T-cell (primary cell): Measurements from ENCODE around the gene OR8D4. TPM values are rescaled to one million over a fixed set of nuclear protein-coding genes. Genes with fewer than 3 reads are reported as not detected.

ENCODE experiments used
- ATAC-seq, 4 experiments: fragments of 200-7000 bp in 3 of 4; fragments of 150-1000 bp in 1 of 4; cut with Tn5 transposase; replicated peaks in 1 of 4; 1 replicate in 3 of 4; 2 replicates in 1 of 4; pipeline ENCODE4 v1.10.0; 2021; ENCODE audit warnings: moderate library complexity in 3 of 4, mild to moderate bottlenecking in 2 of 4, moderate number of reproducible peaks in 1 of 4
- CTCF ChIA-PET, 2 donors: fragments of 300-600 bp; sonication (Branson Sonifier 250); formaldehyde crosslinking; loops; one replicate each; lab custom pipeline; 2022; ENCODE audit warnings: antibody characterized with exemption in 2 of 2; lab: Charles Lee
- POLR2A ChIA-PET, 2 donors: fragments of 300-600 bp; sonication (Branson Sonifier 250); formaldehyde crosslinking; loops; one replicate each; lab custom pipeline; 2022; ENCODE audit warnings: antibody characterized with exemption in 2 of 2; lab: Charles Lee
- DNase-seq, 35 experiments: peaks; one replicate each; pipeline versions ENCODE4 v3.0.0 to v3.0.0-alpha.2; 2013 to 2023
- H3K27ac ChIP-seq: one replicate; pipeline ENCODE4 v1.5.1; 2013; ENCODE audit warnings: low read length
- H3K27me3 ChIP-seq, 2 experiments: replicated peaks in 1 of 2; 1 replicate in 1 of 2; 2 replicates in 1 of 2; pipeline versions ENCODE4 v1.6.1 to v1.7.0; 2013; ENCODE audit warnings: low read length in 1 of 2, mixed read lengths in 1 of 2; ENCODE audit not compliant: control insufficient read depth in 2 of 2, insufficient read depth in 2 of 2; ENCODE audit errors: extremely low read depth in 1 of 2
- H3K36me3 ChIP-seq, 2 donors: 1 replicate in 1 of 2; 2 replicates in 1 of 2; pipeline versions ENCODE4 v1.6.1 to v1.7.0; 2013; ENCODE audit warnings: low read length in 1 of 2; ENCODE audit not compliant: control insufficient read depth in 2 of 2, insufficient read depth in 1 of 2; ENCODE audit errors: extremely low read depth in 1 of 2
- H3K4me1 ChIP-seq, 2 experiments: 1 replicate in 1 of 2; 2 replicates in 1 of 2; pipeline versions ENCODE4 v1.6.1 to v1.7.0; 2013; ENCODE audit warnings: low read length in 2 of 2, mixed read lengths in 1 of 2; ENCODE audit not compliant: insufficient read depth in 2 of 2, control insufficient read depth in 1 of 2; ENCODE audit errors: extremely low read depth in 1 of 2
- H3K4me3 ChIP-seq, 2 donors: 1 replicate in 1 of 2; 2 replicates in 1 of 2; pipeline versions ENCODE4 v1.5.1 to v1.7.0; 2013; ENCODE audit warnings: mild to moderate bottlenecking in 2 of 2, low read length in 1 of 2, moderate library complexity in 1 of 2; ENCODE audit not compliant: control insufficient read depth in 1 of 2; ENCODE audit errors: extremely low read depth in 1 of 2
- H3K9me3 ChIP-seq: 2 replicates; pipeline ENCODE4 v1.7.0; 2013
- H3K27ac Mint-ChIP-seq, 2 donors: one replicate each; pipeline ENCODE4 v1.8.0; 2020 to 2021; ENCODE audit warnings: mild to moderate bottlenecking in 2 of 2, mixed read lengths in 2 of 2
- H3K27me3 Mint-ChIP-seq, 2 donors: one replicate each; pipeline ENCODE4 v1.8.0; 2021 to 2022; ENCODE audit warnings: mixed read lengths in 2 of 2
- H3K36me3 Mint-ChIP-seq: one replicate; pipeline ENCODE4 v1.8.0; 2021; ENCODE audit warnings: mixed read lengths
- H3K4me1 Mint-ChIP-seq, 3 donors: one replicate each; pipeline ENCODE4 v1.8.0; 2020 to 2022; ENCODE audit warnings: mixed read lengths in 3 of 3, mild to moderate bottlenecking in 1 of 3
- H3K4me3 Mint-ChIP-seq, 3 donors: one replicate each; pipeline ENCODE4 v1.8.0; 2020 to 2022; ENCODE audit warnings: mild to moderate bottlenecking in 3 of 3, mixed read lengths in 3 of 3, moderate library complexity in 3 of 3
- H3K9me3 Mint-ChIP-seq, 3 donors: one replicate each; pipeline ENCODE4 v1.8.0; 2020 to 2022; ENCODE audit warnings: mixed read lengths in 3 of 3
- WGBS: methylation state at CpG from one replicate; pipeline ENCODE4 v1.1.5; 2013; ENCODE audit warnings: missing lambda C conversion rate; ENCODE audit not compliant: insufficient coverage; 5-methylcytosine and 5-hydroxymethylcytosine counted together
- total RNA-seq, 35 experiments: library from RNA in 6 of 35; stranded (reverse) in 6 of 35; fragments of 120-200 nt in 1 of 35; gene quantifications; one replicate each; pipeline versions ENCODE4 v1.2.1 to v1.2.4 and lab custom pipeline; 2013 to 2026

OR8D4 gene
- total RNA-seq, 5 donors from 2014 or later (not counting 1 experiment from before 2014, with no cell fraction given) = not detected

DNA sequence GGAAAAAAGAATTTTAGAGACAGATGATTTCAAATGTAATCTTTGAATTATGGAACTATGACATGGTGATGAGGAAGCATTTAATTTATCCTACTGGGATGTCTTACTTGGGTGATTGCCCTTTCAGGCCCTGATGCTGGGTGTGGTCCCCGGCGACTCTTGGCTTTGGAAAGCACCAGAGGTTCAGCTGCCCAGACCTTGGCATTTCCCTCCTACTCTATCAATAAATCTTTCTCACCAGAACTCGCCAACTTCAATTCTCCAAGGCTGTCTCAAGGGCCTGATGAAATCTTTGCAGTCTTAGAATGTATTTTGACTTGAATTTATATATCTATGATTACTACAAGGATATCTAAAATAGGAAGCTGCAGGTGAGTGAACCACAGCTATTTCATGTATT lies 19.0 kb downstream of the OR8D4 start:
- Histone ChIP-seq H3K9me3 (no peaks in the 10 kb centered on the region), H3K4me1 (no peaks in the 10 kb centered on the region), H3K27ac (no peak overlapping the region), H3K27me3 (no peaks in the 10 kb centered on the region), H3K4me3 (no peak overlapping the region), H3K36me3 (no peaks in the 10 kb centered on the region)
- no peaks in the 10 kb centered on the region for H3K36me3 Mint-ChIP-seq
- DNase-seq (no peak), ATAC-seq (no peak)
- H3K4me1 Mint-ChIP-seq = no peaks in the 10 kb centered on the region
- H3K27me3 Mint-ChIP-seq = no peaks in the 10 kb centered on the region
- WGBS = no CpG with 5 or more reads among the region's 3 CpGs
- no peaks in the 10 kb centered on the region for H3K9me3 Mint-ChIP-seq
- H3K4me3 Mint-ChIP-seq = no peak overlapping the region
- ChIA-PET POLR2A (no interaction called here), CTCF (no interaction called here)
- H3K27ac Mint-ChIP-seq = no peak overlapping the region

DNA sequence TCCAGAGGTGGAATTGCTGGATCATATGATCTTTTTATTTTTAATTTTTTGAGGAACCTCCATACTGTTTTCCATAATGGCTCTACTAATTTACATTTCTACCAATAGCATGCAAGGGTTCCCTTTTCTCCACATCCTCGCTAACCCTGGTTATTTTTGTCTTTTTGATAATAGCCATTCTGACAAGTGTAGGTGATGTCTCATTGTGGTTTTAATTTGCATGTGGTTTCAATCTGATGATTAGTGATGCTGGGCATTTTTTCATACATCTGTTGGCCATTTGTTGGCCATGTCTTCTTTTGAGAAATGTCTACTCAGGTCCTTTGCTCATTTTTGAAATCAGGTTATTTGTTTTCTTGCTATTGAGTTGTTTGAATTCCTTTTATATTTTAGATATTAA lies 22.1 kb downstream of the OR8D4 start:
- no peaks in the 10 kb centered on the region for H3K36me3 ChIP-seq
- no peaks in the 10 kb centered on the region for H3K27me3 ChIP-seq
- CTCF ChIA-PET = no interaction called here
- no peaks in the 10 kb centered on the region for H3K9me3 ChIP-seq
- Mint-ChIP-seq H3K9me3 (no peaks in the 10 kb centered on the region), H3K36me3 (no peaks in the 10 kb centered on the region), H3K27me3 (peaks cover 0 to 4% of the 10 kb centered on the region in 2 donors), H3K4me3 (no peak overlapping the region), H3K4me1 (no peaks in the 10 kb centered on the region), H3K27ac (no peak overlapping the region)
- no CpG with 5 or more reads among the region's 1 CpG for WGBS
- no peak for DNase-seq
- no peak overlapping the region for H3K27ac ChIP-seq
- no peak overlapping the region for H3K4me3 ChIP-seq
- no peak for ATAC-seq
- POLR2A ChIA-PET = no interaction called here
- no peaks in the 10 kb centered on the region for H3K4me1 ChIP-seq

DNA sequence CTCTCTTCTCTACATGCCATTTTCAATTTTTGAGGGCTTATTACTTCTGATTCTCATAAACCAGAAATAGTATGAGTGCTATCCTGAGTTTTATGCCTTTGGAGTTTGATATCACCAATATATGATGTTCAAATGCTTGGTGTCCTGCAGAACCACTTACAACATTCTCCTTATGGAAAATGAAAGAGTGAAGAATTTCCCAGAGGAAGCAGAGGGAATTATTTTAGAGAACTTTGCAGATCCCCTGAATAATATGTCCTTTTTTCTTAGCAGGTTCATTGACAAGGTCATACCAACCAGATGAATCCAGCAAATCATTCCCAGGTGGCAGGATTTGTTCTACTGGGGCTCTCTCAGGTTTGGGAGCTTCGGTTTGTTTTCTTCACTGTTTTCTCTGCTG lies 37.4 kb downstream of the OR8D4 start, which contains the start of gene OR4D5:
OR4D5 (plus strand) TSS at position 301 of the 400 bp plus-strand sequence; CDS start at position 301, 0 bp downstream.
- Mint-ChIP-seq H3K27me3 (peaks cover 0 to 9% of the 10 kb centered on the region in 2 donors), H3K27ac (no peak within 1 kb of the TSS), H3K4me3 (no peak within 1 kb of the TSS), H3K9me3 (peaks cover 0 to 5% (median 4%) of the 10 kb centered on the region in 3 donors), H3K36me3 (no peaks in the 10 kb centered on the region), H3K4me1 (no peaks in the 10 kb centered on the region)
- ChIA-PET CTCF (no interaction called here), POLR2A (no interaction called here)
- Histone ChIP-seq H3K9me3 (no peaks in the 10 kb centered on the region), H3K4me1 (no peaks in the 10 kb centered on the region), H3K36me3 (no peaks in the 10 kb centered on the region), H3K27me3 (no peaks in the 10 kb centered on the region), H3K27ac (no peak within 1 kb of the TSS), H3K4me3 (no peak within 1 kb of the TSS)
- WGBS = no CpG with 5 or more reads among the region's 1 CpG
- DNase-seq = no peak
- no peak for ATAC-seq

DNA sequence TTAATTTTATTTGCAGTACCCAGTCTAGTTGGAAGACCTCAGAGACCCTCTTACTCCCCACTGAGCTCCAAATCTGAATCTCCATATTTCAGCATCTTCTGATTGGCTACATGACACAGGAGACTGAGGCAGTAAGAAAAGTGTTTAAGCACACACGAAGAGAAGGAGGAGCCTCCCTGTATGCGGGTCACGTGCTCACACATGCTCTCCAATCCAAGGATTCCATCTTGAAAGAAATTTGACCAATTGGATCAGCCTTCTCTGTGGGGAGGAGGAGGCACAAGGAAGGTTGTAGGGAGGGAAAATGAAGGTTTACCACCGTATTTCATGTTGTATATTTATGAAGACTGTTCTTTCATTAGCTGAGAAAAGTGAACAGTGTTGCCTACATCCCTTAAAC lies 40.4 kb downstream of the OR8D4 start:
- Histone ChIP-seq H3K4me1 (no peaks in the 10 kb centered on the region), H3K9me3 (no peaks in the 10 kb centered on the region), H3K27me3 (no peaks in the 10 kb centered on the region), H3K27ac (no peak overlapping the region), H3K4me3 (no peak overlapping the region), H3K36me3 (no peaks in the 10 kb centered on the region)
- CTCF ChIA-PET = no interaction called here
- no peak overlapping the region for H3K4me3 Mint-ChIP-seq
- peaks cover 0 to 5% (median 4%) of the 10 kb centered on the region in 3 donors for H3K9me3 Mint-ChIP-seq
- DNase-seq = no peak
- POLR2A ChIA-PET = no interaction called here
- no peak for ATAC-seq
- peaks cover 5 to 29% of the 10 kb centered on the region in 2 donors for H3K27me3 Mint-ChIP-seq
- no peaks in the 10 kb centered on the region for H3K36me3 Mint-ChIP-seq
- H3K4me1 Mint-ChIP-seq = no peaks in the 10 kb centered on the region
- H3K27ac Mint-ChIP-seq = no peak overlapping the region
- no CpG with 5 or more reads among the region's 4 CpGs for WGBS

DNA sequence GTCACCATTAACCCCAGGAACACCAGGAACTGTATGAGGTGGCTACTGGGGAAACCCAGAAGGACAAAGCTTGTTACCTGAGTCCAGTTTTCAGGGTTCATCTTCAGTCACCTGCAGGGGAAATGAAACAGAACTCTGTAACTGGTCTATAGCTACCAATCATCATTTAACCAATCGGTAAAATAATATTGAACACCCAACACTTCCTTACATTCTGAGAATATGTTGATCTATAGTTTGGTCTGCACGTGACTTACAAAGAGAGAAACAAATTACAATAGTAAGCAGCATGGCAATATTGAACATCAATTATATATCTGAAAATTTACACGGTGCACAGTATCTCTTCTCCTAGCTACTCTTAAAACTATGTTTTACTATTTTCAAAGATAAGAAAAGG lies 41.8 kb downstream of the OR8D4 start, which contains the start of gene OR6T1:
OR6T1 (minus strand) TSS at position 101 of the 400 bp plus-strand sequence; CDS start at position 101, 0 bp downstream.
- Mint-ChIP-seq H3K36me3 (no peaks in the 10 kb centered on the region), H3K27me3 (peaks cover 6 to 29% of the 10 kb centered on the region in 2 donors), H3K4me3 (no peak within 1 kb of the TSS), H3K9me3 (peaks cover 0 to 5% (median 4%) of the 10 kb centered on the region in 3 donors), H3K4me1 (no peaks in the 10 kb centered on the region), H3K27ac (no peak within 1 kb of the TSS)
- Histone ChIP-seq H3K4me1 (no peaks in the 10 kb centered on the region), H3K36me3 (no peaks in the 10 kb centered on the region), H3K9me3 (no peaks in the 10 kb centered on the region), H3K27me3 (no peaks in the 10 kb centered on the region), H3K4me3 (no peak within 1 kb of the TSS), H3K27ac (no peak within 1 kb of the TSS)
- ChIA-PET POLR2A (no interaction called here), CTCF (no interaction called here)
- no peak for ATAC-seq
- no CpG with 5 or more reads among the region's 3 CpGs for WGBS
- no peak for DNase-seq

DNA sequence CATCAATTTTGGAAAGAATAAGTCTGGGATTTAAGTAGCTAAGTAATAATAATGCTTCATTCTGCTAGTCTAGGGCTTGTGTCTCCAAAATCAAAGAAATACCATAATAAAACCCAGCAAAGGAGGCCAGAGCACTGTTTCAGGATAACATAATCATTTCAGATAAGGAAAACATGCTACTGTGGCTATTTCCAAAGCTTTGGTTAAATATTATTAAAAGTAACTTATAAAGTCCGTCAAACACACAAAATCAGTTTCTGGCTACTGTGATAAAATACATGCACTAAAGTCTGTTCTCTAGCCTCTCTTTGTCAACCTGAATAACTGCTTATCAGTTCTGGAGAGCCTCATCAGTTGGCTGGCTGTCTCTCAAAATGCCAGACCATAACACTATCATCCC lies 43.2 kb downstream of the OR8D4 start:
- H3K9me3 Mint-ChIP-seq = no peaks in the 10 kb centered on the region
- H3K4me1 Mint-ChIP-seq = no peaks in the 10 kb centered on the region
- H3K36me3 Mint-ChIP-seq = no peaks in the 10 kb centered on the region
- ATAC-seq (no peak), DNase-seq (no peak)
- peaks cover 6 to 24% of the 10 kb centered on the region in 2 donors for H3K27me3 Mint-ChIP-seq
- no peaks in the 10 kb centered on the region for H3K9me3 ChIP-seq
- H3K27me3 ChIP-seq = no peaks in the 10 kb centered on the region
- H3K27ac ChIP-seq = no peak overlapping the region
- no peaks in the 10 kb centered on the region for H3K36me3 ChIP-seq
- WGBS = no CpG with 5 or more reads among the region's 1 CpG
- POLR2A ChIA-PET = no interaction called here
- CTCF ChIA-PET = no interaction called here
- no peaks in the 10 kb centered on the region for H3K4me1 ChIP-seq
- H3K4me3 ChIP-seq = no peak overlapping the region
- H3K4me3 Mint-ChIP-seq = no peak overlapping the region
- no peak overlapping the region for H3K27ac Mint-ChIP-seq

DNA sequence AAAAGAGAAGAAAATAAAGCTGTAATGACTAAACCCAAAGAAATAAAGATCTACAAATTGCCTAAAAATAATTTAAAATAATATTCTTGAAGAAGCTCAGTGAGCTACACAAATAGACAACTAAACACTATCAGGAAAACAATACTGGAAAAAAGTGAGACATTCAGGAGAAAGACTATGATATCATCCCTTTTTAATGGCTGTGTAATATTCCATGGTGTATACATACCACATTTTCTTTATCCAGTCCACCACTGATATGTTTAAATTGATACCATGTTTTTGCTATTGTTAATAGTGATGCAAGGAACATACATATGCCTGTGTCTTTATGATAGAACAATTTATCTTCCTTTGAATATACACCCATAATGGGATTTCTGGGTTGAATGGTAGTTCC lies 54.8 kb downstream of the OR8D4 start:
- Mint-ChIP-seq H3K27ac (no peak overlapping the region), H3K36me3 (no peaks in the 10 kb centered on the region), H3K4me3 (no peak overlapping the region), H3K9me3 (peaks cover 0 to 20% (median 3%) of the 10 kb centered on the region in 3 donors), H3K27me3 (peaks cover 0 to 5% of the 10 kb centered on the region in 2 donors), H3K4me1 (no peaks in the 10 kb centered on the region)
- CTCF ChIA-PET = interaction anchor here in 1 of 2 donors (0.6 kb wide), 1 partner anchor 488 kb away, joined by 6 read pairs; no protein-coding TSS in a partner anchor
- H3K4me1 ChIP-seq = no peaks in the 10 kb centered on the region
- H3K4me3 ChIP-seq = no peak overlapping the region
- H3K36me3 ChIP-seq = no peaks in the 10 kb centered on the region
- H3K27ac ChIP-seq = no peak overlapping the region
- no peak for ATAC-seq
- H3K9me3 ChIP-seq = no peaks in the 10 kb centered on the region
- no peak for DNase-seq
- POLR2A ChIA-PET = no interaction called here
- no peaks in the 10 kb centered on the region for H3K27me3 ChIP-seq
